K562 (cell line): ENCODE results near the gene FN3K. TPM values are rescaled to one million over a fixed set of nuclear protein-coding genes. Genes with fewer than 3 reads are reported as not detected.
A peak's percentile ranks its signal among the peaks of the same experiment; 100 is the strongest.

Experiments
- BHLHE40 ChIP-seq: IDR thresholded peaks from 2 replicates; pipeline ENCODE4 v1.6.1; 2011; ENCODE audit warnings: low read length, improper control_type of control experiment
- CSDE1 ChIP-seq, 2 experiments: fragments of 450-650 bp; IDR thresholded peaks; 2 replicates each; pipeline ENCODE4 v1.6.1; 2016; ENCODE audit warnings: mild to moderate bottlenecking in 1 of 2
- DACH1 ChIP-seq: fragments of 450-650 bp; IDR thresholded peaks from 2 replicates; pipeline ENCODE4 v1.6.1; 2018; ENCODE audit not compliant: partially characterized antibody
- FIP1L1 ChIP-seq: fragments of 200-400 bp; formaldehyde crosslinking; IDR thresholded peaks from 2 replicates; pipeline ENCODE4 v1.6.1; 2018; ENCODE audit warnings: mild to moderate bottlenecking, low read depth, low read length; ENCODE audit not compliant: poor library complexity, severe bottlenecking
- HLTF ChIP-seq: fragments of 450-650 bp; IDR thresholded peaks from 2 replicates; pipeline ENCODE4 v1.6.1; 2016
- HNRNPL ChIP-seq: fragments of 200-400 bp; formaldehyde crosslinking; IDR thresholded peaks from 2 replicates; pipeline ENCODE4 v1.6.1; 2017; ENCODE audit warnings: low read depth, mild to moderate bottlenecking, low read length
- LARP7 ChIP-seq: fragments of 450-650 bp; IDR thresholded peaks from 2 replicates; pipeline ENCODE4 v1.6.1; 2016
- NCOA6 ChIP-seq: fragments of 450-650 bp; IDR thresholded peaks from 2 replicates; pipeline ENCODE4 v1.6.1; 2017; ENCODE audit warnings: mild to moderate bottlenecking
- PHF20 ChIP-seq: fragments of 450-650 bp; IDR thresholded peaks from 2 replicates; pipeline ENCODE4 v1.6.1; 2018; ENCODE audit not compliant: partially characterized antibody
- RBM25 ChIP-seq: fragments of 200-400 bp; formaldehyde crosslinking; IDR thresholded peaks from 2 replicates; pipeline ENCODE4 v1.6.1; 2018; ENCODE audit warnings: low read length, low read depth, moderate library complexity; ENCODE audit not compliant: severe bottlenecking
- SLC30A9 ChIP-seq: fragments of 250-450 bp; sonication (Bioruptor Pico); IDR thresholded peaks from 2 replicates; pipeline ENCODE4 v1.8.0; 2022; ENCODE audit warnings: mild to moderate bottlenecking, moderate library complexity
- SOX6 ChIP-seq: fragments of 450-650 bp; IDR thresholded peaks from 2 replicates; pipeline ENCODE4 v1.6.1; 2014; ENCODE audit warnings: mild to moderate bottlenecking
- TRIM28 ChIP-seq: fragments of 450-650 bp; IDR thresholded peaks from 2 replicates; pipeline ENCODE4 v1.6.1; 2017
- ZNF507 ChIP-seq: conservative IDR thresholded peaks from 2 replicates; pipeline ENCODE4 v1.6.1; 2017; ENCODE audit warnings: missing genetic modification characterization, missing compliant biosample characterization
- polyA plus RNA-seq, 8 experiments: library from polyadenylated mRNA; depleted of rRNA in 4 of 8; stranded (reverse) in 5 of 8; unstranded in 3 of 8; fragments of >200 nt; fragmentation: Nextera tagmentation in 2 of 8; fragmentation: Illumina TruSeq in 1 of 8; extraction: Ambion mirVana in 2 of 8; extraction: Trizol in 1 of 8; gene quantifications; 2 replicates each; pipeline versions ENCODE4 v1.2.1 to v1.2.3, GENCODE V29; 2011 to 2014; ENCODE audit warnings: inconsistent platforms in 1 of 8, missing spikeins in 1 of 8
- total RNA-seq, 7 experiments: library from RNA; depleted of rRNA in 6 of 7; stranded (reverse); fragments of >200 nt in 6 of 7; fragmentation: Illumina TruSeq in 2 of 7; extraction: Trizol in 2 of 7; gene quantifications; 2 replicates each; pipeline versions ENCODE4 v1.2.1 to v1.2.3, GENCODE V29; 2011 to 2021; ENCODE audit warnings: low replicate concordance in 1 of 7
- TF ChIP-seq, protein P1 (sequence below), 2 experiments: fragments of 450-650 bp; formaldehyde crosslinking in 1 of 2; IDR thresholded peaks; 2 replicates each; pipeline versions ENCODE4 v1.4.0 to v1.6.1; 2014 to 2020; ENCODE audit warnings: mild to moderate bottlenecking in 2 of 2, borderline replicate concordance in 1 of 2, low read depth in 1 of 2
- TF ChIP-seq, protein P2 (sequence below): fragments of 450-650 bp; IDR thresholded peaks from 2 replicates; pipeline ENCODE4 v1.6.1; 2018; ENCODE audit warnings: mild to moderate bottlenecking, low read depth; ENCODE audit not compliant: partially characterized antibody
- TF ChIP-seq, protein P3 (sequence below): fragments of 150-350 bp; IDR thresholded peaks from 2 replicates; pipeline ENCODE4 v1.6.1; 2014; ENCODE audit warnings: low read depth, mild to moderate bottlenecking, low read length, borderline replicate concordance
- TF ChIP-seq, protein P4 (sequence below): fragments of 250-450 bp; sonication (Bioruptor Pico); IDR thresholded peaks from 2 replicates; pipeline ENCODE4 v1.6.1; 2021; ENCODE audit warnings: mild to moderate bottlenecking

Gene FN3K
- total and polyA plus RNA-seq, 9 of the 15 experiments (the other 6 are each of a cell fraction or from before 2014, with no cell fraction given), result 0.08 to 22.7 (median 3.8) TPM

DNA sequence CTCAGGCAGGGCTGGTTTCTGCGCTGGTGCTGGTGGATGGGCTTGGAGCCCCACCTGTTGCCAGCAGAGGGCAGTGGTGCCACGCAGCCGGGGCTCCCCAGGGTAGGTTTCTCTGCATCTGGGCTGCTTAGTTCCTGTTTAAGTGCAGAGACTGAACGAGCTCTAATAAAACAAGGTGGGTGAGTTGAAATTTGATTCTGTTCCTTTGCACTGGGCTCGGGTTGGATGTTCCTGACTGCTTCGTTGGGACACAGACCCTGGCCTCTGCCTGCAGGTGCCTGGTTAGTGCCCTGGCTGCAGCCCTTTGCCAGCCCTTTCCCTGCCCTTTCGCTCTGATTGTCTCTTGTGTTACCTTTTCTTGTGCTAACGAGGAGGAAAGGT lies 46.5 kb downstream of the FN3K start (continued):
- TF ChIP-seq, protein P1, sequence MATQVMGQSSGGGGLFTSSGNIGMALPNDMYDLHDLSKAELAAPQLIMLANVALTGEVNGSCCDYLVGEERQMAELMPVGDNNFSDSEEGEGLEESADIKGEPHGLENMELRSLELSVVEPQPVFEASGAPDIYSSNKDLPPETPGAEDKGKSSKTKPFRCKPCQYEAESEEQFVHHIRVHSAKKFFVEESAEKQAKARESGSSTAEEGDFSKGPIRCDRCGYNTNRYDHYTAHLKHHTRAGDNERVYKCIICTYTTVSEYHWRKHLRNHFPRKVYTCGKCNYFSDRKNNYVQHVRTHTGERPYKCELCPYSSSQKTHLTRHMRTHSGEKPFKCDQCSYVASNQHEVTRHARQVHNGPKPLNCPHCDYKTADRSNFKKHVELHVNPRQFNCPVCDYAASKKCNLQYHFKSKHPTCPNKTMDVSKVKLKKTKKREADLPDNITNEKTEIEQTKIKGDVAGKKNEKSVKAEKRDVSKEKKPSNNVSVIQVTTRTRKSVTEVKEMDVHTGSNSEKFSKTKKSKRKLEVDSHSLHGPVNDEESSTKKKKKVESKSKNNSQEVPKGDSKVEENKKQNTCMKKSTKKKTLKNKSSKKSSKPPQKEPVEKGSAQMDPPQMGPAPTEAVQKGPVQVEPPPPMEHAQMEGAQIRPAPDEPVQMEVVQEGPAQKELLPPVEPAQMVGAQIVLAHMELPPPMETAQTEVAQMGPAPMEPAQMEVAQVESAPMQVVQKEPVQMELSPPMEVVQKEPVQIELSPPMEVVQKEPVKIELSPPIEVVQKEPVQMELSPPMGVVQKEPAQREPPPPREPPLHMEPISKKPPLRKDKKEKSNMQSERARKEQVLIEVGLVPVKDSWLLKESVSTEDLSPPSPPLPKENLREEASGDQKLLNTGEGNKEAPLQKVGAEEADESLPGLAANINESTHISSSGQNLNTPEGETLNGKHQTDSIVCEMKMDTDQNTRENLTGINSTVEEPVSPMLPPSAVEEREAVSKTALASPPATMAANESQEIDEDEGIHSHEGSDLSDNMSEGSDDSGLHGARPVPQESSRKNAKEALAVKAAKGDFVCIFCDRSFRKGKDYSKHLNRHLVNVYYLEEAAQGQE (IDR thresholded peaks at IDR 0.05; ENCODE audit: borderline replicate concordance), result peak; percentile 91
- TF ChIP-seq, protein P1 (CRISPR knock-in tag; IDR thresholded peaks at IDR 0.05; ENCODE audit: low read depth), result no peak
- TF ChIP-seq, protein P2, sequence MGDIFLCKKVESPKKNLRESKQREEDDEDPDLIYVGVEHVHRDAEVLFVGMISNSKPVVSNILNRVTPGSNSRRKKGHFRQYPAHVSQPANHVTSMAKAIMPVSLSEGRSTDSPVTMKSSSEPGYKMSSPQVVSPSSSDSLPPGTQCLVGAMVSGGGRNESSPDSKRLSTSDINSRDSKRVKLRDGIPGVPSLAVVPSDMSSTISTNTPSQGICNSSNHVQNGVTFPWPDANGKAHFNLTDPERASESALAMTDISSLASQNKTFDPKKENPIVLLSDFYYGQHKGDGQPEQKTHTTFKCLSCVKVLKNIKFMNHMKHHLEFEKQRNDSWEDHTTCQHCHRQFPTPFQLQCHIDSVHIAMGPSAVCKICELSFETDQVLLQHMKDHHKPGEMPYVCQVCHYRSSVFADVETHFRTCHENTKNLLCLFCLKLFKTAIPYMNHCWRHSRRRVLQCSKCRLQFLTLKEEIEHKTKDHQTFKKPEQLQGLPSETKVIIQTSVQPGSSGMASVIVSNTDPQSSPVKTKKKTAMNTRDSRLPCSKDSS, result no peak
- no peak for TF ChIP-seq RBM25
- TF ChIP-seq LARP7, result no peak
- no peak for TF ChIP-seq HNRNPL
- TF ChIP-seq, protein P3, sequence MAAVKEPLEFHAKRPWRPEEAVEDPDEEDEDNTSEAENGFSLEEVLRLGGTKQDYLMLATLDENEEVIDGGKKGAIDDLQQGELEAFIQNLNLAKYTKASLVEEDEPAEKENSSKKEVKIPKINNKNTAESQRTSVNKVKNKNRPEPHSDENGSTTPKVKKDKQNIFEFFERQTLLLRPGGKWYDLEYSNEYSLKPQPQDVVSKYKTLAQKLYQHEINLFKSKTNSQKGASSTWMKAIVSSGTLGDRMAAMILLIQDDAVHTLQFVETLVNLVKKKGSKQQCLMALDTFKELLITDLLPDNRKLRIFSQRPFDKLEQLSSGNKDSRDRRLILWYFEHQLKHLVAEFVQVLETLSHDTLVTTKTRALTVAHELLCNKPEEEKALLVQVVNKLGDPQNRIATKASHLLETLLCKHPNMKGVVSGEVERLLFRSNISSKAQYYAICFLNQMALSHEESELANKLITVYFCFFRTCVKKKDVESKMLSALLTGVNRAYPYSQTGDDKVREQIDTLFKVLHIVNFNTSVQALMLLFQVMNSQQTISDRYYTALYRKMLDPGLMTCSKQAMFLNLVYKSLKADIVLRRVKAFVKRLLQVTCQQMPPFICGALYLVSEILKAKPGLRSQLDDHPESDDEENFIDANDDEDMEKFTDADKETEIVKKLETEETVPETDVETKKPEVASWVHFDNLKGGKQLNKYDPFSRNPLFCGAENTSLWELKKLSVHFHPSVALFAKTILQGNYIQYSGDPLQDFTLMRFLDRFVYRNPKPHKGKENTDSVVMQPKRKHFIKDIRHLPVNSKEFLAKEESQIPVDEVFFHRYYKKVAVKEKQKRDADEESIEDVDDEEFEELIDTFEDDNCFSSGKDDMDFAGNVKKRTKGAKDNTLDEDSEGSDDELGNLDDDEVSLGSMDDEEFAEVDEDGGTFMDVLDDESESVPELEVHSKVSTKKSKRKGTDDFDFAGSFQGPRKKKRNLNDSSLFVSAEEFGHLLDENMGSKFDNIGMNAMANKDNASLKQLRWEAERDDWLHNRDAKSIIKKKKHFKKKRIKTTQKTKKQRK, result no peak
- no peak for TF ChIP-seq PHF20
- no peak for TF ChIP-seq SLC30A9
- TF ChIP-seq NCOA6, result no peak
- TF ChIP-seq BHLHE40, result no peak
- no peak for TF ChIP-seq TRIM28
- TF ChIP-seq CSDE1 (IDR thresholded peaks at IDR 0.05), result no peak
- TF ChIP-seq, protein P4, sequence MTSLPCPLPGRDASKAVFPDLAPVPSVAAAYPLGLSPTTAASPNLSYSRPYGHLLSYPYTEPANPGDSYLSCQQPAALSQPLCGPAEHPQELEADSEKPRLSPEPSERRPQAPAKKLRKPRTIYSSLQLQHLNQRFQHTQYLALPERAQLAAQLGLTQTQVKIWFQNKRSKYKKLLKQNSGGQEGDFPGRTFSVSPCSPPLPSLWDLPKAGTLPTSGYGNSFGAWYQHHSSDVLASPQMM, result no peak
- TF ChIP-seq DACH1, result no peak
- TF ChIP-seq ZNF507, result no peak
- TF ChIP-seq FIP1L1, result no peak
- TF ChIP-seq SOX6, result no peak
- TF ChIP-seq HLTF, result no peak
